Measurements from ENCODE around the gene E2F6.

Gene E2F6

DNA sequence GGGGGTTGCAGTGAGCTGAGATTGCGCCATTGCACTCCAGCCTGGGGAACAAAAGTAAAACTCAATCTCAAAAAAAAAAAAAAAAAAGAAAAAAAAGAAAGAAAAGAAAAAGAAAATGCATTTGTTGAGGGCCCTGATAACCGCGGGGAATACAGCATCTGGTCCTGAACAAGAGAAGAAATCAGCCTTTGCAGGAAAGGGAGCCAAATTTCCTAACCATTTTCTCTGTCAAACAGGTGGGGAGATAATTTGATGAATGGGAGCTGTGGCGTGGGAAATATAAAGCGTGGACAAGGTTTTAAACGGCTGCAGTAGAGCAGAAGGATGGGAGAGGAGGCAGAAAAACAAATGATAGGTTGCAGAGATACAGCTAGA lies 864 bp downstream of the E2F6 start:
- H4K20me1 ChIP-seq (ENCODE audit: insufficient read depth, low read length, poor library complexity, severe bottlenecking), result peaks cover 47% of the 10 kb centered on the region
- peak overlapping the region; percentile 94; the same call in 1 of the 2 replicates for H2AFZ ChIP-seq (ENCODE audit: low read length)
- H3K27me3 ChIP-seq (ENCODE audit: insufficient read depth, low read length, poor library complexity, severe bottlenecking), result no peaks in the 10 kb centered on the region
- TF ChIP-seq CTCF (conservative IDR thresholded peaks at IDR 0.05; ENCODE audit: low read length) (no peak), EZH2phosphoT487 (IDR thresholded peaks at IDR 0.05; ENCODE audit: borderline replicate concordance) (no peak)
- peaks cover 59% of the 10 kb centered on the region for H3K79me2 ChIP-seq (ENCODE audit: insufficient read depth, low read length)
- peak overlapping the region; percentile 85 for H3K9ac ChIP-seq (ENCODE audit: low read depth, low read length, poor library complexity, severe bottlenecking)
- H3K4me1 ChIP-seq (ENCODE audit: insufficient read depth, low read length, poor library complexity, severe bottlenecking), result peaks cover 49% of the 10 kb centered on the region
- no peaks in the 10 kb centered on the region for H3F3A ChIP-seq (ENCODE audit: low read depth)
- no peaks in the 10 kb centered on the region for H3K9me3 ChIP-seq (ENCODE audit: insufficient read depth, low read depth, low read length)
- H3K4me2 ChIP-seq (ENCODE audit: low read depth, low read length, poor library complexity, severe bottlenecking), result peak overlapping the region; percentile 95
- H3K9me2 ChIP-seq (replicated peaks; ENCODE audit: low read depth, low read length), result no peaks in the 10 kb centered on the region
- H3K4me3 ChIP-seq (ENCODE audit: low read length, poor library complexity, severe bottlenecking), result peak overlapping the region; percentile 95
- no peaks in the 10 kb centered on the region for H3K36me3 ChIP-seq (ENCODE audit: insufficient read depth, low read length)

GRCh38 chr2:11459816-11460215 lies 6.1 kb downstream of the E2F6 start:
- Histone ChIP-seq H3K4me3 (ENCODE audit: low read length, poor library complexity, severe bottlenecking) (peak overlapping the region; percentile 56), H4K20me1 (ENCODE audit: insufficient read depth, low read length, poor library complexity, severe bottlenecking) (peaks cover 91% of the 10 kb centered on the region), H2AFZ (ENCODE audit: low read length) (no peak overlapping the region), H3K36me3 (ENCODE audit: insufficient read depth, low read length) (peaks cover 13% of the 10 kb centered on the region; the same call in 1 of the 2 replicates), H3K79me2 (ENCODE audit: insufficient read depth, low read length) (peaks cover 97% of the 10 kb centered on the region), H3K9me2 (replicated peaks; ENCODE audit: low read depth, low read length) (no peaks in the 10 kb centered on the region), H3K27me3 (ENCODE audit: insufficient read depth, low read length, poor library complexity, severe bottlenecking) (no peaks in the 10 kb centered on the region), H3K4me1 (ENCODE audit: insufficient read depth, low read length, poor library complexity, severe bottlenecking) (peaks cover 79% of the 10 kb centered on the region), H3F3A (ENCODE audit: low read depth) (no peaks in the 10 kb centered on the region), H3K9me3 (ENCODE audit: insufficient read depth, low read depth, low read length) (no peaks in the 10 kb centered on the region), H3K4me2 (ENCODE audit: low read depth, low read length, poor library complexity, severe bottlenecking) (peak overlapping the region; percentile 95), H3K9ac (ENCODE audit: low read depth, low read length, poor library complexity, severe bottlenecking) (no peak overlapping the region)
- TF ChIP-seq EZH2phosphoT487 (IDR thresholded peaks at IDR 0.05; ENCODE audit: borderline replicate concordance) (no peak), CTCF (conservative IDR thresholded peaks at IDR 0.05; ENCODE audit: low read length) (no peak)

DNA sequence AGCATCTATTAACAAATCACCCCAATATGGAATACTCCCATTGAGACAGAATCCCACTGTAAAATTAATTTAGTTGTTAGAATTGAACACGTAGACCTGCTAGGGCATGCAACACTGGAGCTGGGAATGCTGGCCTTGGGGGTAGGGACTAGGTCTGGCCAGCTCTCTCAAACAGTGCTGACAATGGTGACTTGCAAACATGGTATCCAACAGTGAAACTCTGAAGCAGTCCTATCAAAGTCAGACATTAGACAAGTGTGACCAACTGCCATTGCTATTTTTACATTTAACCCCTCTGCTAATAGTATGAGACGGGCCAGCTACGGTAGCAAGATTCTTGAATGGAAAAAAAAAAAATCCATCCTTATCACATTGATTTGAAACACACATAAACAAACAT lies 7.2 kb downstream of the E2F6 start:
- peaks cover 85% of the 10 kb centered on the region for H4K20me1 ChIP-seq (ENCODE audit: insufficient read depth, low read length, poor library complexity, severe bottlenecking)
- H3K9me3 ChIP-seq (ENCODE audit: insufficient read depth, low read depth, low read length), result no peaks in the 10 kb centered on the region
- H3K36me3 ChIP-seq (ENCODE audit: insufficient read depth, low read length), result peaks cover 20% of the 10 kb centered on the region; the same call in 1 of the 2 replicates
- H2AFZ ChIP-seq (ENCODE audit: low read length), result no peak overlapping the region
- peaks cover 90% of the 10 kb centered on the region for H3K79me2 ChIP-seq (ENCODE audit: insufficient read depth, low read length)
- H3F3A ChIP-seq (ENCODE audit: low read depth), result no peaks in the 10 kb centered on the region
- peak overlapping the region; percentile 95 for H3K4me2 ChIP-seq (ENCODE audit: low read depth, low read length, poor library complexity, severe bottlenecking)
- no peaks in the 10 kb centered on the region for H3K27me3 ChIP-seq (ENCODE audit: insufficient read depth, low read length, poor library complexity, severe bottlenecking)
- no peak overlapping the region for H3K9ac ChIP-seq (ENCODE audit: low read depth, low read length, poor library complexity, severe bottlenecking)
- TF ChIP-seq EZH2phosphoT487 (IDR thresholded peaks at IDR 0.05; ENCODE audit: borderline replicate concordance) (no peak), CTCF (conservative IDR thresholded peaks at IDR 0.05; ENCODE audit: low read length) (no peak)
- H3K4me1 ChIP-seq (ENCODE audit: insufficient read depth, low read length, poor library complexity, severe bottlenecking), result peaks cover 75% of the 10 kb centered on the region
- H3K4me3 ChIP-seq (ENCODE audit: low read length, poor library complexity, severe bottlenecking), result peak overlapping the region; percentile 44
- H3K9me2 ChIP-seq (replicated peaks; ENCODE audit: low read depth, low read length), result no peaks in the 10 kb centered on the region

Measured in Loucy (cell line).